CD14-positive monocyte (primary cell): Measurements from ENCODE around the gene CRADD. TPM values are rescaled to one million over a fixed set of nuclear protein-coding genes. Genes with fewer than 3 reads are reported as not detected.

Experiments used
- DNase-seq, 3 donors: peaks; one replicate each; pipeline ENCODE4 v3.0.0-alpha.2; 2011 to 2022
- H2AFZ ChIP-seq: 2 replicates; pipeline ENCODE4 v1.6.0; 2012; ENCODE audit warnings: mild to moderate bottlenecking, low read depth, low read length, inconsistent platforms; ENCODE audit not compliant: insufficient read depth, poor library complexity, severe bottlenecking
- H3K27ac ChIP-seq, 2 donors: 1 replicate in 1 of 2; 2 replicates in 1 of 2; pipeline ENCODE4 v1.5.1; 2012 to 2013; ENCODE audit warnings: low read length in 2 of 2, control low read depth in 1 of 2, inconsistent platforms in 1 of 2, low read depth in 1 of 2, mild to moderate bottlenecking in 1 of 2
- H3K27me3 ChIP-seq, 2 donors: one replicate each; pipeline versions ENCODE4 v1.6.0 to v1.6.1; 2011 to 2013; ENCODE audit warnings: low read length in 2 of 2; ENCODE audit not compliant: control insufficient read depth in 2 of 2, insufficient read depth in 2 of 2
- H3K36me3 ChIP-seq, 2 donors: replicated peaks in 1 of 2; 1 replicate in 1 of 2; 2 replicates in 1 of 2; pipeline versions ENCODE4 v1.5.1 to v1.6.1; 2012 to 2013; ENCODE audit warnings: low read length in 2 of 2, control low read depth in 1 of 2, inconsistent platforms in 1 of 2, mild to moderate bottlenecking in 1 of 2; ENCODE audit not compliant: insufficient read depth in 2 of 2, control insufficient read depth in 1 of 2
- H3K4me1 ChIP-seq, 2 donors: 1 replicate in 1 of 2; 2 replicates in 1 of 2; pipeline versions ENCODE4 v1.5.1 to v1.6.1; 2012 to 2013; ENCODE audit warnings: low read length in 2 of 2, control low read depth in 1 of 2, inconsistent platforms in 1 of 2, mild to moderate bottlenecking in 1 of 2, moderate library complexity in 1 of 2; ENCODE audit not compliant: insufficient read depth in 2 of 2, control insufficient read depth in 1 of 2
- H3K4me2 ChIP-seq: replicated peaks from 2 replicates; pipeline ENCODE3; 2012; ENCODE audit warnings: low read length, moderate library complexity, mild to moderate bottlenecking; ENCODE audit not compliant: poor library complexity, severe bottlenecking; ENCODE audit errors: extremely low read depth
- H3K4me3 ChIP-seq, 3 experiments: fragments of 200-600 bp in 1 of 3; sonication (generic) in 1 of 3; replicated peaks in 1 of 3; 1 replicate in 2 of 3; 2 replicates in 1 of 3; pipeline ENCODE4 v1.5.1; 2011 to 2013; ENCODE audit warnings: low read length in 3 of 3, mild to moderate bottlenecking in 3 of 3, control low read depth in 2 of 3, low read depth in 2 of 3, inconsistent platforms in 1 of 3, moderate library complexity in 1 of 3
- H3K79me2 ChIP-seq: 2 replicates; pipeline ENCODE4 v1.6.0; 2012; ENCODE audit warnings: mild to moderate bottlenecking, control low read depth, inconsistent platforms, low read length, moderate library complexity; ENCODE audit not compliant: insufficient read depth
- H3K9ac ChIP-seq: 2 replicates; pipeline ENCODE4 v1.6.0; 2017; ENCODE audit warnings: low read length, mild to moderate bottlenecking; ENCODE audit not compliant: insufficient read depth, poor library complexity, severe bottlenecking
- H3K9me3 ChIP-seq, 2 donors: replicated peaks in 1 of 2; 1 replicate in 1 of 2; 2 replicates in 1 of 2; pipeline versions ENCODE4 v1.5.1 to v1.6.1; 2012 to 2013; ENCODE audit warnings: low read length in 2 of 2, control low read depth in 1 of 2; ENCODE audit not compliant: control insufficient read depth in 1 of 2, insufficient read depth in 1 of 2
- H4K20me1 ChIP-seq: 2 replicates; pipeline ENCODE4 v1.6.0; 2012; ENCODE audit warnings: mild to moderate bottlenecking, low read length, control low read depth, moderate library complexity; ENCODE audit not compliant: insufficient read depth
- H3K27ac Mint-ChIP-seq, 7 donors: one replicate each; pipeline ENCODE4 v1.8.0; 2020; ENCODE audit warnings: mild to moderate bottlenecking in 7 of 7, mixed read lengths in 7 of 7, moderate library complexity in 6 of 7, inconsistent platforms in 2 of 7
- H3K27me3 Mint-ChIP-seq, 3 donors: one replicate each; pipeline ENCODE4 v1.8.0; 2021 to 2022; ENCODE audit warnings: low read depth in 3 of 3, mild to moderate bottlenecking in 3 of 3, mixed read lengths in 3 of 3, moderate library complexity in 3 of 3, inconsistent platforms in 1 of 3
- H3K36me3 Mint-ChIP-seq, 2 donors: one replicate each; pipeline ENCODE4 v1.8.0; 2020; ENCODE audit warnings: mixed read lengths in 2 of 2, inconsistent platforms in 1 of 2, mild to moderate bottlenecking in 1 of 2
- H3K4me1 Mint-ChIP-seq: one replicate; pipeline ENCODE4 v1.8.0; 2020; ENCODE audit warnings: mild to moderate bottlenecking, mixed read lengths
- H3K4me3 Mint-ChIP-seq, 2 donors: one replicate each; pipeline ENCODE4 v1.8.0; 2020; ENCODE audit warnings: mild to moderate bottlenecking in 2 of 2, mixed read lengths in 2 of 2, moderate library complexity in 1 of 2
- H3K9me3 Mint-ChIP-seq, 7 donors: one replicate each; pipeline ENCODE4 v1.8.0; 2020 to 2022; ENCODE audit warnings: mixed read lengths in 7 of 7, mild to moderate bottlenecking in 6 of 7, moderate library complexity in 6 of 7, inconsistent platforms in 2 of 7
- WGBS: methylation state at CpG from one replicate; pipeline ENCODE4 v1.1.5; 2013; ENCODE audit warnings: missing lambda C conversion rate; ENCODE audit not compliant: insufficient coverage; 5-methylcytosine and 5-hydroxymethylcytosine counted together
- intact Hi-C, 2 donors: fragments of 100-400 bp; cut with micrococcal nuclease; formaldehyde crosslinking; loops; one replicate each; pipeline versions ENCODE4 v1.15.0 to v1.15.1; 2023
- polyA plus RNA-seq, 3 donors: library from polyadenylated mRNA; depleted of rRNA in 1 of 3; unstranded in 2 of 3; stranded (reverse) in 1 of 3; fragments of 300-500 nt in 2 of 3; fragments of >200 nt in 1 of 3; fragmentation: Illumina TruSeq in 2 of 3; gene quantifications; 1 replicate in 2 of 3; 2 replicates in 1 of 3; pipeline ENCODE4 v1.2.3, GENCODE V29; 2012 to 2021
- TF ChIP-seq, protein P1 (sequence below): fragments of 200-600 bp; IDR thresholded peaks from one replicate; pipeline ENCODE4 v1.8.0; 2022; ENCODE audit warnings: antibody characterized with exemption, mild to moderate bottlenecking

Gene CRADD
- polyA plus RNA-seq, 3 donors = 5.6 to 12.2 (median 11.2) TPM

DNA sequence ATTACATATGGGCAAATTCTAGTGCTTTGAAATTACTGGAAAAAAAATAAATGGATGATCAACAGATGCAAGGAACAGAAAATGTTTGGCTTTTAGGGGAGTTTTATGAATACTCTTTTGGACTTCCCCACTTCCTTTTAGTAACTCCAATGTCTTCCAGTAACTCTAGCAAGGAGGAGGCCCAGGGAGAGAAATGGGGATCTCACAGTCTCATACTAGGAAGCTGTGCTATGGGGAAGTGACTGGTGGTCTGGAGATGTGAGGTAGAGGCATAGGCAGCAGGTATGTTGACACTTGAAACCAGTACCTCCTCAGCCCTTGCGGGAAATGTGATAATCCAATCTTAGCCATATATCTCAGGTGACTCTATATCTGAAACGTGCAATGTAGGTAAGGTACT is 68.1 kb downstream of the CRADD start:
- H3K9ac ChIP-seq = no peak overlapping the region
- H3K27me3 Mint-ChIP-seq = peaks cover 3 to 14% (median 5%) of the 10 kb centered on the region in 3 donors
- H3K36me3 Mint-ChIP-seq = peaks cover 0 to 4% of the 10 kb centered on the region in 2 donors
- H3K27ac ChIP-seq = no peak overlapping the region
- no peak overlapping the region for H3K4me2 ChIP-seq
- no peaks in the 10 kb centered on the region for H3K79me2 ChIP-seq
- WGBS = no CpG with 5 or more reads among the region's 2 CpGs
- H4K20me1 ChIP-seq = no peaks in the 10 kb centered on the region
- H3K9me3 ChIP-seq = no peaks in the 10 kb centered on the region
- peaks cover 11 to 16% of the 10 kb centered on the region in 2 donors for H3K4me1 ChIP-seq
- H3K4me1 Mint-ChIP-seq = peaks cover 29% of the 10 kb centered on the region
- no peak overlapping the region for H3K4me3 ChIP-seq
- TF ChIP-seq, protein P1, sequence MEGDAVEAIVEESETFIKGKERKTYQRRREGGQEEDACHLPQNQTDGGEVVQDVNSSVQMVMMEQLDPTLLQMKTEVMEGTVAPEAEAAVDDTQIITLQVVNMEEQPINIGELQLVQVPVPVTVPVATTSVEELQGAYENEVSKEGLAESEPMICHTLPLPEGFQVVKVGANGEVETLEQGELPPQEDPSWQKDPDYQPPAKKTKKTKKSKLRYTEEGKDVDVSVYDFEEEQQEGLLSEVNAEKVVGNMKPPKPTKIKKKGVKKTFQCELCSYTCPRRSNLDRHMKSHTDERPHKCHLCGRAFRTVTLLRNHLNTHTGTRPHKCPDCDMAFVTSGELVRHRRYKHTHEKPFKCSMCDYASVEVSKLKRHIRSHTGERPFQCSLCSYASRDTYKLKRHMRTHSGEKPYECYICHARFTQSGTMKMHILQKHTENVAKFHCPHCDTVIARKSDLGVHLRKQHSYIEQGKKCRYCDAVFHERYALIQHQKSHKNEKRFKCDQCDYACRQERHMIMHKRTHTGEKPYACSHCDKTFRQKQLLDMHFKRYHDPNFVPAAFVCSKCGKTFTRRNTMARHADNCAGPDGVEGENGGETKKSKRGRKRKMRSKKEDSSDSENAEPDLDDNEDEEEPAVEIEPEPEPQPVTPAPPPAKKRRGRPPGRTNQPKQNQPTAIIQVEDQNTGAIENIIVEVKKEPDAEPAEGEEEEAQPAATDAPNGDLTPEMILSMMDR = no peak
- no peak overlapping the region for H3K4me3 Mint-ChIP-seq
- H2AFZ ChIP-seq = no peak overlapping the region
- intact Hi-C loops = loop anchor here (10.0 kb wide), 2 partner anchors 70 to 170 kb away; partner anchors contain the start of genes CRADD (in 1 of the 2) and SOCS2 (in 1 of the 2)
- peaks cover 0 to 4% of the 10 kb centered on the region in 2 donors for H3K27me3 ChIP-seq
- no peaks in the 10 kb centered on the region for H3K36me3 ChIP-seq
- DNase-seq = peak in 1 of 3 donors; percentile 28
- H3K27ac Mint-ChIP-seq = no peak overlapping the region
- peaks cover 0 to 2% (median 0%) of the 10 kb centered on the region in 7 donors for H3K9me3 Mint-ChIP-seq

DNA sequence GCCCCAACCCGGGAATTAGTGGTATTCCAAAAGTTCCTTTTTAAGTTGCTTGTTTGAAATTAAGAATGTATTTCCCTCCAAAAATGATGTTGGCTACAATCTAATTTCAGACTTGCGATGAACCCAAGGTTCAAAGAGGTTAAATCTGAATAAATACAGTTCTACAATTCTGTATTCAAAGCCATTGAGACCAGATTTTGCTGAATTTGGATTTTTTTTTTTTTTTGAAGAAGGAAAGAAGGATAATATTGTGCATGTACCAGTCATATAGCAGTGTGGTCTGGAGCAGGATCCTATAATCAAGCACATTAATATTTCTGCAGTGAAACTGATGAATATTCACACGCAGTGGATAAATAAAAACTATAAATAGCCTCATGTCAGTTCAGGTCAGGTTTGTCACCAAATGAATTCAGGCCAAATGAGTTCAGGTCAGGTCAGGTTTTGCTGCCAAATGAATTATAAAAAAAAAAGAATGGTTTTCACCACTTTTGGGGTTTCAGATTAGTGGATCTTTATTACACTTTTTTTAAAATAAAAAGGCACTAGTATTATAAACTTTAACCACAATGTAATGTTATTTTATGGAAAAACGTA is 69.5 kb downstream of the CRADD start:
- intact Hi-C loops = loop anchor here (10.0 kb wide), 2 partner anchors 72 to 172 kb away; partner anchors contain the start of genes CRADD (in 1 of the 2) and SOCS2 (in 1 of the 2)
- peaks cover 3 to 8% (median 5%) of the 10 kb centered on the region in 3 donors for H3K27me3 Mint-ChIP-seq

More for the DNA sequence above, 69.5 kb downstream of the CRADD start:
- Mint-ChIP-seq H3K4me1 (peaks cover 19% of the 10 kb centered on the region), H3K4me3 (no peak overlapping the region), H3K27ac (no peak overlapping the region), H3K36me3 (no peaks in the 10 kb centered on the region), H3K9me3 (peaks cover 0 to 4% (median 0%) of the 10 kb centered on the region in 7 donors)
- Histone ChIP-seq H3K27me3 (no peaks in the 10 kb centered on the region), H3K4me1 (peaks cover 2 to 3% of the 10 kb centered on the region in 2 donors), H3K79me2 (no peaks in the 10 kb centered on the region), H3K9me3 (no peaks in the 10 kb centered on the region), H4K20me1 (no peaks in the 10 kb centered on the region), H2AFZ (no peak overlapping the region), H3K36me3 (no peaks in the 10 kb centered on the region), H3K27ac (no peak overlapping the region), H3K4me3 (no peak overlapping the region), H3K4me2 (no peak overlapping the region), H3K9ac (no peak overlapping the region)
- DNase-seq = no peak
- TF ChIP-seq, protein P1 = no peak
- no CpG with 5 or more reads among the region's 4 CpGs for WGBS
